ENCODE measurements around the gene HMGCS1. TPM values are rescaled to one million over a fixed set of nuclear protein-coding genes. Genes with fewer than 3 reads are reported as not detected.

HMGCS1 gene
- total RNA-seq, 4 donors from 2014 or later, result 11.1 to 19.9 (median 12.7) TPM

DNA sequence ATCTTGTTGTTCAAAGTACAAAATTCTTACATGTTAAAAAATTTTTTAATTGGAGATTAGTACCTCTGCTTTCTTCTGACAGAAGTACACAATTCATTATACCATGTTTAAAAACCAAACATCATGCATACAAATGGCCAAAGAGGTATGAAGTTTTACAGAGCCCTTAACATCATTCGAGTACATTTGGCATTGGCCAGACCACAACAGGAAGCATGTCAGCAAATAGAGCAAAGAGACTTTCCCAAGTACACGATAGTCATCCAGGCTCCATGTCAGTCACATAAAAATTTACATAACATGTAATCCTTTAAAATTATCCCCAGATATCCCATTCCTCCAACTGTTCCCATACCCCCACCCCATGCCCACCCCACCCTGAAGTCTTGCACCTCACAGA is 22.5 kb downstream of the HMGCS1 start:
- H3K9me3 ChIP-seq, result no peaks in the 10 kb centered on the region
- H3K27me3 ChIP-seq, result no peaks in the 10 kb centered on the region
- peaks cover 27 to 79% (median 60%) of the 10 kb centered on the region in 4 donors for H3K36me3 ChIP-seq
- peaks cover 0 to 7% (median 0%) of the 10 kb centered on the region in 4 donors for H3K4me1 ChIP-seq
- intact Hi-C loops (cut with DNase I), result no loop called here
- no peak overlapping the region for H3K27ac ChIP-seq (replicated peaks in 1 of 4)
- TF ChIP-seq POLR2A (IDR thresholded peaks at IDR 0.05; ENCODE audit: low read depth) (no peak), POLR2AphosphoS5 (IDR thresholded peaks at IDR 0.05) (no peak), EP300 (IDR thresholded peaks at IDR 0.05) (no peak)
- TF ChIP-seq, protein P1, sequence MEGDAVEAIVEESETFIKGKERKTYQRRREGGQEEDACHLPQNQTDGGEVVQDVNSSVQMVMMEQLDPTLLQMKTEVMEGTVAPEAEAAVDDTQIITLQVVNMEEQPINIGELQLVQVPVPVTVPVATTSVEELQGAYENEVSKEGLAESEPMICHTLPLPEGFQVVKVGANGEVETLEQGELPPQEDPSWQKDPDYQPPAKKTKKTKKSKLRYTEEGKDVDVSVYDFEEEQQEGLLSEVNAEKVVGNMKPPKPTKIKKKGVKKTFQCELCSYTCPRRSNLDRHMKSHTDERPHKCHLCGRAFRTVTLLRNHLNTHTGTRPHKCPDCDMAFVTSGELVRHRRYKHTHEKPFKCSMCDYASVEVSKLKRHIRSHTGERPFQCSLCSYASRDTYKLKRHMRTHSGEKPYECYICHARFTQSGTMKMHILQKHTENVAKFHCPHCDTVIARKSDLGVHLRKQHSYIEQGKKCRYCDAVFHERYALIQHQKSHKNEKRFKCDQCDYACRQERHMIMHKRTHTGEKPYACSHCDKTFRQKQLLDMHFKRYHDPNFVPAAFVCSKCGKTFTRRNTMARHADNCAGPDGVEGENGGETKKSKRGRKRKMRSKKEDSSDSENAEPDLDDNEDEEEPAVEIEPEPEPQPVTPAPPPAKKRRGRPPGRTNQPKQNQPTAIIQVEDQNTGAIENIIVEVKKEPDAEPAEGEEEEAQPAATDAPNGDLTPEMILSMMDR (IDR thresholded peaks at IDR 0.05), result no peak
- WGBS, result 83% methylated on average over 2 of the region's 2 CpGs
- no peak overlapping the region for H3K4me3 ChIP-seq
- DNase-seq (ENCODE audit: extremely low spot score), result no peak

DNA sequence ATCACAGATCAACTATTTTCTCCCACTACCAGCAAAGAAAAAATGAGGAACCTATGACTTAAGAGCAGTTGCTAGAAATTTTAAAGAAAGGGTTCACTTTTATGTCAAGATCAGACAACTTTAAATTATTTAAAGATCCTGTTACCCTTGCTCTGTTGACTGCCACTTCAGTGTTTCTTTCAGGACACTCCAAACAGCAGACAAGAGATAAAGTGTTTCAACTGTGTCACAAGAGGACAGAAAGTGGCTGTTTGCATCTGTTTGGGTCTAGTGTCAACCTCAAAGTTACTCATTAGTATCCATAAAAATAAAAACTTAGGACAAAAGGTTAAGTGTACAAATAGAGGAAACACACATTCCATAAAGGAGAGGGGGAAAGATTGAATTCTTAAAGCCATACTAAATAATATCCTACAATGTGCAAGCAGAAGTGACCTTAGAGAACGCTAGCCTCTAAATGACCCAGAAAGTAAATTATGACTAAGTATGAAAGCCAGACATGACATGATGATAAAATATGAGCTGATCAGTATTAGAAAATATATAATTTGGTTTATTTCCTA is 24.9 kb downstream of the HMGCS1 start:
- Histone ChIP-seq H3K4me3 (no peak overlapping the region), H3K9me3 (no peaks in the 10 kb centered on the region), H3K27me3 (no peaks in the 10 kb centered on the region), H3K4me1 (no peaks in the 10 kb centered on the region), H3K27ac (replicated peaks in 1 of 4) (no peak overlapping the region), H3K36me3 (peaks cover 12 to 55% (median 42%) of the 10 kb centered on the region in 4 donors)
- intact Hi-C loops (cut with DNase I), result no loop called here
- no peak for DNase-seq (ENCODE audit: extremely low spot score)
- WGBS, result 90% methylated on average over 1 of the region's 1 CpG
- no peak for TF ChIP-seq EP300 (IDR thresholded peaks at IDR 0.05)
- TF ChIP-seq POLR2AphosphoS5 (IDR thresholded peaks at IDR 0.05), result no peak
- TF ChIP-seq, protein P1 (IDR thresholded peaks at IDR 0.05), result no peak
- TF ChIP-seq POLR2A (IDR thresholded peaks at IDR 0.05; ENCODE audit: low read depth), result no peak

DNA sequence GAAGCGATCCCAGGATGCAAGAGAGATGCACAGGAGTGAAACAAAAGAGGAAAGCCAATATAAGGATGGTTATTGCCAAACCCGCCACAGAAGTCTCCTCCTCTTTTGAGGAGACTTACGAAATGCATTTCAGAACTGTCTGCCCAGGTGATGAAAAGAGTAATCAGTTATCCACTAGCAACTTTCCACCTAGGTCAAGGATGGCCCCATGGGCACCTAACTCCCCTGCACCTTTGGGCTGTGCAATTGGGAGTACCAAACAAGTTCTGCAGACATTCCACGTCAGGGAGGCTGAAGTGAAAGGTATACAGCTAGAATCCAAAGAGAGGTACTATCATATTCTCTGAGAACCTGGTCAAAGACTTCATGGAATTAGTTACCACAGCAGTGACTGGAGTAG is 25.7 kb downstream of the HMGCS1 start:
- H3K36me3 ChIP-seq, result peaks cover 12 to 47% (median 34%) of the 10 kb centered on the region in 4 donors
- H3K4me1 ChIP-seq, result no peaks in the 10 kb centered on the region
- H3K27ac ChIP-seq (replicated peaks in 1 of 4), result no peak overlapping the region
- 96% methylated on average over 4 of the region's 4 CpGs for WGBS
- intact Hi-C loops (cut with DNase I), result no loop called here
- H3K4me3 ChIP-seq, result no peak overlapping the region
- no peak for TF ChIP-seq POLR2A (IDR thresholded peaks at IDR 0.05; ENCODE audit: low read depth)
- TF ChIP-seq EP300 (IDR thresholded peaks at IDR 0.05), result no peak
- no peak for TF ChIP-seq POLR2AphosphoS5 (IDR thresholded peaks at IDR 0.05)
- TF ChIP-seq, protein P1 (IDR thresholded peaks at IDR 0.05), result no peak
- no peaks in the 10 kb centered on the region for H3K27me3 ChIP-seq
- no peak for DNase-seq (ENCODE audit: extremely low spot score)
- no peaks in the 10 kb centered on the region for H3K9me3 ChIP-seq

DNA sequence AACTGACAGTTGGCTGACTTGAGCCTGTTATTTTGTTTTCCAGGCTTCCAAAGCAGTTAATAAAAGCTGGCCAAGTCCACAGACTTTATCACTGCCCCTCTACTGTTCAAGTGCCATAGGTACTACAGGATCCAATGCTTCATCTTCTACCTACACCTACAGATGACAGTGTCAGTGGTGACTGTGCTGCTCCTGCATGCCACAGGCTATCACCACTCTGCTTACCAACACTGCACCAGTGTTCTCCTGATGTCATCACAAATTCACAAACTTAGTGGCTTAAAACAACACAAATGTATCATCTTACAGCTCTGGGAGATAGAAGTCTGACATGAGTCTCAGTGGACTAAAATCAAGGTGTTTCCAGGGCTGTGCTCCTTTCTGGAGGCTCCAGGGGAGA is 26.6 kb downstream of the HMGCS1 start:
- Histone ChIP-seq H3K4me1 (no peaks in the 10 kb centered on the region), H3K27ac (replicated peaks in 1 of 4) (no peak overlapping the region), H3K36me3 (peaks cover 11 to 38% (median 26%) of the 10 kb centered on the region in 4 donors), H3K9me3 (no peaks in the 10 kb centered on the region), H3K4me3 (no peak overlapping the region), H3K27me3 (no peaks in the 10 kb centered on the region)
- TF ChIP-seq POLR2A (IDR thresholded peaks at IDR 0.05; ENCODE audit: low read depth) (no peak), EP300 (IDR thresholded peaks at IDR 0.05) (no peak), POLR2AphosphoS5 (IDR thresholded peaks at IDR 0.05) (no peak)
- TF ChIP-seq, protein P1 (IDR thresholded peaks at IDR 0.05), result no peak
- intact Hi-C loops (cut with DNase I), result no loop called here
- DNase-seq (ENCODE audit: extremely low spot score), result no peak
